ENCODE data around the gene SEMA3D. TPM values are rescaled to one million over a fixed set of nuclear protein-coding genes. Genes with fewer than 3 reads are reported as not detected.

Gene SEMA3D
- total and polyA plus RNA-seq, 2 donors (not counting 3 experiments of a cell fraction or from before 2014, with no cell fraction given) = 9.9 to 10.3 TPM

GRCh38 chr7:85178531-85179298 lies 8.1 kb downstream of the SEMA3D start:
- H3K79me2 ChIP-seq (ENCODE audit: control insufficient read depth, insufficient read depth, low read length) = no peaks in the 10 kb centered on the region
- H3K36me3 ChIP-seq (ENCODE audit: control insufficient read depth in 2 of 2, extremely low read depth in 1 of 2, insufficient read depth in 2 of 2, low read length in 2 of 2) = no peaks in the 10 kb centered on the region
- intact Hi-C loops (cut with micrococcal nuclease) (no loop called here), dilution Hi-C loops (cut with MboI; ENCODE audit: extremely low pct_ligation_motif_present, low sequenced_read_pairs) (no loop called here)
- no peak overlapping the region for H3K27ac ChIP-seq (ENCODE audit: insufficient read depth, low read depth, low read length)
- no peak for TF ChIP-seq FOS (IDR thresholded peaks at IDR 0.05; ENCODE audit: borderline replicate concordance, insufficient read depth, low read length)
- TF ChIP-seq JUN (IDR thresholded peaks at IDR 0.05; ENCODE audit: borderline replicate concordance, insufficient read depth, insufficient read length, low read depth) = no peak
- TF ChIP-seq EZH2 (IDR thresholded peaks at IDR 0.05; ENCODE audit: borderline replicate concordance, low read depth, low read length, severe bottlenecking) = no peak
- no peaks in the 10 kb centered on the region for H3K9me3 ChIP-seq (replicated peaks; ENCODE audit: control insufficient read depth, insufficient read depth, low read length)
- ChIA-PET POLR2A (no interaction called here), CTCF (no interaction called here)
- DNase-seq (ENCODE audit: low read depth, low spot score) (no peak), FAIRE-seq (no peak)
- no peaks in the 10 kb centered on the region for H3K9me1 ChIP-seq (replicated peaks; ENCODE audit: control insufficient read depth, extremely low read depth, insufficient read depth, low read length)
- peaks cover 3% of the 10 kb centered on the region for H3K4me1 ChIP-seq (ENCODE audit: control insufficient read depth, extremely low read depth, insufficient read depth, low read length)
- H4K20me1 ChIP-seq (replicated peaks; ENCODE audit: control insufficient read depth, extremely low read depth, insufficient read depth, low read length) = no peaks in the 10 kb centered on the region
- no peak overlapping the region for H3K4me3 ChIP-seq (replicated peaks in 1 of 3; ENCODE audit: insufficient read depth in 1 of 3, low read depth in 1 of 3, low read length in 3 of 3)
- no peak overlapping the region for H3K4me2 ChIP-seq (ENCODE audit: insufficient read depth, low read length)
- BruUV-seq (replicated peaks) = no TSS peak
- no peaks in the 10 kb centered on the region for H3K27me3 ChIP-seq (ENCODE audit: control insufficient read depth in 2 of 2, insufficient read depth in 2 of 2, low read length in 2 of 2)
- no peak overlapping the region for H3K9ac ChIP-seq (replicated peaks; ENCODE audit: extremely low read depth, insufficient read depth, low read length)
- no peak overlapping the region for H2AFZ ChIP-seq (ENCODE audit: low read depth, low read length)

DNA sequence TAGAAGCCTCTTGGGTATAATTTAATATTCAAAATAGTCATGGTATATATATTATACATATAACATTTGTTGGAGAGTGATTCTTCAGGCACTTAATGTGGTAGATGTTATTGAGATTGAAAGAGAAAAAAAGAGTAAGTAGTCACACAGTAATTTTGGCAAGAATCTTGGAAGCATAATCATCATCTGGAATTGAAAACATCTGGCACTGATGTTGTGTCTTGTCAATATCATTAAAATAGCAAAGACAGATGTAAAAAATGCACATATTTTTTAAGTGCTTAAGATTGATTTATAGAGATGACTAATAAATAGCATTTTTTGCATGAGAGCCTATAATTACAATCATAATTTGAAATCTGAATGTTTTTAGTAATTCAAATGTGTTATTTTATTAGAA lies 9.5 kb downstream of the SEMA3D start:
- POLR2A ChIA-PET = no interaction called here
- dilution Hi-C loops (cut with MboI; ENCODE audit: extremely low pct_ligation_motif_present, low sequenced_read_pairs) = no loop called here
- Histone ChIP-seq H3K27me3 (ENCODE audit: control insufficient read depth in 2 of 2, insufficient read depth in 2 of 2, low read length in 2 of 2) (no peaks in the 10 kb centered on the region), H3K27ac (ENCODE audit: insufficient read depth, low read depth, low read length) (no peak overlapping the region), H3K4me1 (ENCODE audit: control insufficient read depth, extremely low read depth, insufficient read depth, low read length) (peaks cover 9% of the 10 kb centered on the region), H3K4me3 (replicated peaks in 1 of 3; ENCODE audit: insufficient read depth in 1 of 3, low read depth in 1 of 3, low read length in 3 of 3) (no peak overlapping the region), H3K9me1 (replicated peaks; ENCODE audit: control insufficient read depth, extremely low read depth, insufficient read depth, low read length) (no peaks in the 10 kb centered on the region), H3K4me2 (ENCODE audit: insufficient read depth, low read length) (no peak overlapping the region), H2AFZ (ENCODE audit: low read depth, low read length) (no peak overlapping the region), H3K9ac (replicated peaks; ENCODE audit: extremely low read depth, insufficient read depth, low read length) (no peak overlapping the region), H3K36me3 (ENCODE audit: control insufficient read depth in 2 of 2, extremely low read depth in 1 of 2, insufficient read depth in 2 of 2, low read length in 2 of 2) (no peaks in the 10 kb centered on the region), H3K9me3 (replicated peaks; ENCODE audit: control insufficient read depth, insufficient read depth, low read length) (no peaks in the 10 kb centered on the region), H3K79me2 (ENCODE audit: control insufficient read depth, insufficient read depth, low read length) (no peaks in the 10 kb centered on the region), H4K20me1 (replicated peaks; ENCODE audit: control insufficient read depth, extremely low read depth, insufficient read depth, low read length) (no peaks in the 10 kb centered on the region)
- BruUV-seq (replicated peaks) = no TSS peak
- TF ChIP-seq MYC (IDR thresholded peaks at IDR 0.05; ENCODE audit: low read depth, low read length) (no peak), POLR2A (IDR thresholded peaks at IDR 0.05; ENCODE audit: low read depth, low read length) (no peak), GATA2 (IDR thresholded peaks at IDR 0.05; ENCODE audit: insufficient read depth, insufficient read length, low read depth, low read length) (no peak), EZH2 (IDR thresholded peaks at IDR 0.05; ENCODE audit: borderline replicate concordance, low read depth, low read length, severe bottlenecking) (no peak), FOS (IDR thresholded peaks at IDR 0.05; ENCODE audit: borderline replicate concordance, insufficient read depth, low read length) (no peak), JUN (IDR thresholded peaks at IDR 0.05; ENCODE audit: borderline replicate concordance, insufficient read depth, insufficient read length, low read depth) (no peak), CTCF (IDR thresholded peaks at IDR 0.05; ENCODE audit: extremely low read depth in 1 of 2, insufficient read depth in 1 of 2, low read depth in 1 of 2, low read length in 2 of 2) (no peak), POLR2AphosphoS5 (IDR thresholded peaks at IDR 0.05; ENCODE audit: insufficient read depth, low read depth, low read length) (no peak)
- TF ChIP-seq, protein P1, sequence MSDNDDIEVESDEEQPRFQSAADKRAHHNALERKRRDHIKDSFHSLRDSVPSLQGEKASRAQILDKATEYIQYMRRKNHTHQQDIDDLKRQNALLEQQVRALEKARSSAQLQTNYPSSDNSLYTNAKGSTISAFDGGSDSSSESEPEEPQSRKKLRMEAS (IDR thresholded peaks at IDR 0.05; ENCODE audit: insufficient read depth, insufficient read length) = no peak
- intact Hi-C loops (cut with micrococcal nuclease) = no loop called here
- CTCF ChIA-PET = interaction anchor here (4.6 kb wide), 1 partner anchor 9 kb away, joined by 18 read pairs; the partner anchor contains the start of gene SEMA3D
- FAIRE-seq (no peak), DNase-seq (ENCODE audit: low read depth, low spot score) (no peak)

All from endothelial cell of umbilical vein (primary cell).